HG03103 (cell line): ENCODE data around the gene STRIT1.
"Not testable (repeated sequence)": the region's sequence is repeated elsewhere in the genome, so short reads cannot be mapped to it uniquely, and the experiment has no call there.

Experiments used
- ATAC-seq: cut with Tn5 transposase; IDR thresholded peaks from one replicate; pipeline ENCODE4 v1.9.1; 2021; ENCODE audit warnings: low read depth; ENCODE audit not compliant: unreplicated experiment

STRIT1 gene

DNA sequence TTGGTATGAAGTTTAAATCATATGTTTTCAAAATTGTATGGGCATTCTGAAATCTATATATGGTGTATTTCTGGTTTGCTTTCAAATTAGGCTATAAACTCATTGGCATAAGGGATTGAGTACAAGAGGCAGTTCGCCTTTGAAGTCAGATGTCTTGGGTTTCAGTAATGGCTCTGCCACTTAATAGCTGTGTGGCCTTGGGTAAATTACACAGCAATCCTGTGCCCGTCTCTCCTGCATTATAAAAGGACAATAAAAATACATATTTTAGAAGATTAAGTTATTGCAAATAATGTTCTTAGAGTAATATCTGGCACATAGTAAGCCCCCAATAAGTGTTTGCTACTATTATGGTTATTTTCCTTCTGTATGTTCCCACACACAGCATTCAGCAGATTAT lies 20.4 kb upstream of the STRIT1 start:
- ATAC-seq, result no peak

DNA sequence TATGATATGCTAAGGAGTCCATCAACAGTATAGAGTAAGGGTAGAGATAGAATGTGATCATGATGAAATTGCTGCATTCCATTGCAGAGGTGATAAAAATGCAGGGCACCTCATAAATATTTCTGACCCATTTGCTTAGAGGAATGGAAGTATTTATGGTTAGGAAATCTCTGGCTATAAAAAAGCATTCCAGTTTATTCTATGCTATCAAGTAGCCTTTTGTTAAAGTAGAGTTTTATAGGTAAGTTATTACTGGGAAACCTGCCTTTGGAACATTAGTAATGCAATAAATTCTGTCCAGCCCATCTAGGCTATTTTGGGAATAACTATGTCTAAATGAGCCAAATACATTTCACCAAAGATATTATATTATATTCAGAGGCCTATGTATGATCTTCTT lies 19.8 kb upstream of the STRIT1 start:
- no peak for ATAC-seq

DNA sequence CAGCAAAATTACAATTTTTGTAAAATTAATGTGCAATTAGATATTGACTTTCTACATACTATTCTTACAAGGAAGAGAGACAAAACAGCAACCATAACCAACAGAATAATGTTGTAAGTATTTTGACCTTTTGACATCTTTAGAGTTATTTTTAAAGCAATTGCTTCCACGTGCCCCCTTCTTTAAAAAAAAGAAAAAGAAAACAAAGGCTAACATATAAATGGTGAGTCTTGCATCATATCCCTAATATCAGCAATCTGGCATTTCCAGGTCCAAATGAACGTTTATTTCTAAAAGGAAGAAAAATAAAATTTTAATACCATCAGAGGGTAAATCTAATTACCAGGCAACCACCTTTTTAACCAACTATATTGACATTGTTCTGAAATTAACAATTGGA lies 19.3 kb upstream of the STRIT1 start:
- ATAC-seq, result no peak

DNA sequence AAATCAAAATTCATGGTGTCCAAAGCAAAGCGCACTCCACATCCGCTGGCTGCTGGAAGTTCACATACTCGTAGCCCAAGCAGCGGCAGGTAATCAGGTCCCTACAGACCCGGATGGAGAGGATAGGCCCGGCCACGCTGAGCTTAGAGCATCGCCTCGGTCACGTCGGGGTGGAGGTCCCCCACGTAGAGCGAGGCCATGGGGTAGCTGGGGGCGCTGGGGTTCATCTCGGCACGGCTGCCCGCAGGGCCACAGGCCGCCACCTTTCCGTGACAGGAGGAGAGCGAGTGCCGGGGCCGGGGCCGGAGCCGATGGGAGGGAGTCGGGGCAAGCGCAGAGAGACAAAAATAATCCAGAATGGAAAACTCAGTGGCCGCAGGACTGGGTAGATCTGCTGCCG lies 16.1 kb upstream of the STRIT1 start:
- no peak for ATAC-seq

DNA sequence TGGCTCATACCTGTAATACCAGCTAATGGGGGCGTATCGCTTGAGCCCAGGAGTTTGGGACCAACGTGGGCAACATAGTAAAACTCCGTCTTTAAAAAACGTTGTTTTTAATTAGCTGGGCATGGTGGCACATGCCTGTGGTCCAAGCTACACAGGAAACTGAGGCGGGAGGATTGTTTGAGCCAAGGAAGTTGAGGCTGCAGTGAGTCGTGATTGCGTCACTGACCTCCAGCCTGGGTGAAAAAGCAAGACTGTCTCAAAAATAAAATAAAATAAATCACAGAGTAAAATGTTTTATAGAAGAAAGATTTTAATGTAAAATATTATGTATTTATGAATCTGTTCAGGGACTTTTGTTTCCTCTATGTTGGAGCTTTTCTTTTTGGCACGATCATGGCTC lies 15.3 kb upstream of the STRIT1 start:
- no peak for ATAC-seq

DNA sequence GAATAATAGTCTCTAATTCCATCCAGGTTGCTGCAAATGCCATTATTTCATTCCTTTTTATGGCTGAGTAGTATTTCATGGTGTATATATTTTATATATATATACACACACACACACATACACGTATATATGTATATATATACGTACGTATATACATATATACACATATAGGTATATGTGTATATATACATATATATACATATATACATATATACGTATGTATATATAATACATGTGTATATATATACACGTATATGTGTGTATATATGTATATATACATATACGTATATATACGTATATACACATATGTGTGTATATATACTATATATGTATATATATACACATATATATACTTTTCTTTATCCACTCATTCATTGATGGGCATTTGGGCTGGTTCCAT lies 13.7 kb upstream of the STRIT1 start:
- no peak for ATAC-seq

DNA sequence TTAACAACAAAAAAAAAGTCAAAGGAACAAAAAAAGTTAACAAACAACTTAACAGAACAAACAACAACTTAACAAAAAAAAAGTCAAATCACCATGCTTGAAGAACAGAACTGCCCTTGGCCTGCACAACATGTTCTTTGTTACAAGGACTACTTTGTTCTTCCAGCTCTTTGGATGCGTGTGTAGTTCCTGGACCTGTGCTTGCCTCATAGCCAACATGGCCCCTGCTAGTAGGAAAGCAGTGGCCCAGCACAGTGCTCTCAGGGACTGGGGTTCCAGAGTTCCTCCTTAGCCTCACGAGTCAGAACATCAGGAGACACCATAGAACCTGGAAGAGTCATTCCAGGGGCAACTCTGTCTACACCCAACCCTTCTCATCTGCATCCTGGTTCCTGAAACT lies 10.9 kb upstream of the STRIT1 start:
- ATAC-seq, result no peak

DNA sequence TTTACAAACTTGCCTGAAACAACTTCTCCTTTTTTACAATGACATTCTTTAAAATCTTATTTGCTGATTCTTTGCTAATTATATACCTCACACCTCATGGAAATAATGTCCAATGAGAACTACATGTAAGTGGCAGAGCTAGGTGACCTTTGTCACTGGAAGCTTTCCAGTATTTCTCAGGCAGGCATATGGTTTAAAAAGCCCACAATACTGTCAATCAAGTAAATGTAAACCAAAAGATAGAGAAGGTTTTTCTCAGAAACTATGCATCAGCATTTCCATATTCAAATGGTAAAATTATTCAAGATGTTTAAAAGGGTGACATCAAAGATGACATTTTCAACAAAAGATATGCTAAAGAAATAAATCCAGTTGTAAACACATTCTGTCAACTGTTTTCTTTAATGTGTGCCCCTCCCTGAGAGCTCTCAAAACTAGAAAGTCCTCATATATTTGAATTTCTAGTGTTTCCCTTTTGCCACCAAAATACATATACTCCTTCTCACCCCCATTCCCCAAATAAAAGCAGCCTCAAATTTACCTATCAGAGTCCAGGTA lies 10.1 kb upstream of the STRIT1 start:
- ATAC-seq, result no peak

DNA sequence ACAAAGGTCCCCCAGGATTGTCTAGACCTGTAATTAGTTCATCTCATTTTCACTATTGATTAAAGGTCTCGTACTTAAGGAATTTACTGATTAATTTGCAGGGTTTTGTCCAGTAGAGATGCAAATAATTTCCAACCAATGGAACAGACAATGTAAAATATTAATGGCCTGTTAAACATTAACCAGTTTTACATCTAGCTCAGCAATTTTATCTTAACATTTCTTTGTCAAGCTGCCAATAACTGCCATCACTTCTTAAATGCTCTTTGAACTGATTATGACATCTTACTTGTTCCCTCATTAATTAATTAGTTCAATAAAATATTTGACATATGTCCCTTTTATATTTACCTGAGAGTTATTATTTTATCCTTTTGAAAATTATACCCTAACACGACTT lies 9.4 kb upstream of the STRIT1 start:
- no peak for ATAC-seq

DNA sequence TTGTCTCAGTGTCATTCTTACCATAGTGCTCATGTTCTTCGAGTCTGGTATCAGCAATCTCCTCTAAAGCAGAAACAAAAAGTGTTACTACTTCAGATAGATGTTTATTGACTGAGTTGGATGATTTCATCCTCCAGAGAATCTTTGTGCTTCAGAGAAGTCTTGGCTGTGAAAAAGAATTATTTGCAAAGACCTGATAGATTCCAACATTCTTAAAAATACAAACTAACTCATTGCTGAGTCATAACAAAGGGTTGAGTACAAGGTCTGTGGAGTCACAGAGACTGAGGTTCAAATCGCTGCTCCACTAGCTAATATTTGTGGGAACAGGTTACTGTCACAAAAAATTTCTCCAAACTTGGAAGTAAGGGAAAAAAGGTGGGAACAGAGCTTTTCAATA lies 9.0 kb upstream of the STRIT1 start:
- no peak for ATAC-seq

DNA sequence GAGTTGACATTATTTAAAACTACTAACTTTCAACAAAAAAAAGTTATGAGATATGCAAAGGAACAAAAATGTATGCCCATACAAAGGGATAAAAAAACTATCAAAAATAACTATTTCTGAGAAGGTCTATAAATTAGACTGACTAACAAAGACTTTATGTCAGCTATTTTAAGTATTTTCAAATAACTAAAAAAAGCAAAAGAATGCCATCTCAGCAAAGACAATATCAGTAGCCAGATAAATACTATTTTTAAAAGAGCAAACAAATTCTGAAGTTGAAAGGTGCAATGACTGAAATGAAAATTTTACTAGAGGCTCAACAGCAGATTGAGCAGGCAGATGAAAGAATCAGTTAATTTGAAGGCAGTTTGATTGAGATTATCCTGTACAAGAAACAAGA lies 3.6 kb upstream of the STRIT1 start:
- ATAC-seq, result no peak

DNA sequence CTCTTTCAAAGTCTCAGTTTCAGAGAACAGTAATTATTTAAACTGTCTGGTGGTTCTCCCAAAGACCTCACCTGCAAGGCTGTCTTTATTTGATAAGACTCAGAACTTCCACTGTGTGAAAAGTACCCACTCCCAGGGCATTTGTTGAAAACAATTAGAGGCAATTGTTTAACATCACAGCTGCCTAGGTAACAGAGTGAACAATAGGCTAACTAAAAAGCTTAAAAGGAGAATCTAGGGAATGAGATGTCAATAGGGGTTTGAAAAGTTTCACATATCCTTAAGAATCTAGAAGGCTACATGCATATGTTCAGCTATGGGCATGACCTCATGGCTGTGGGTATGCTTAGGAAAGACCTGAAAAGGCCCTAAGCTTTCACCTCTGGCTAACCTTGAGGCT lies 2.9 kb upstream of the STRIT1 start:
- no peak for ATAC-seq

DNA sequence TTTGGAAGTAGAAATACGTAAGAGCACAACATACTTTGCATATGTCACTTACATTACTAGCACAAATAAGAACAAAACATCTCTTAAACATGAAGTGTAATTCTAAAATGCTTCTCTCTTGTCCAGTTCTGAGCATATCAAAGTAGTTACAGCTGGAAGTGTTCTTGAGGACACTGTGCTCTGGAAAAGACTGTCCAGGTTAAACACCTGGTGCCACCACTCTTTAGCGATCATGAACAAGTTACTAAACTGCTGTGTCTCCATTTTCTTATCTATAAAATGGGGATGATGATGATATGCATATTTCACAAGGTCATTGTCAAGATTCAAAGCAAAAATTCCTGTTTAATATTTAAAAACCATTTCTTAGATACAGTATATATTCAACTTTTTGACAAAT lies 790 bp downstream of the STRIT1 start:
- no peak for ATAC-seq

DNA sequence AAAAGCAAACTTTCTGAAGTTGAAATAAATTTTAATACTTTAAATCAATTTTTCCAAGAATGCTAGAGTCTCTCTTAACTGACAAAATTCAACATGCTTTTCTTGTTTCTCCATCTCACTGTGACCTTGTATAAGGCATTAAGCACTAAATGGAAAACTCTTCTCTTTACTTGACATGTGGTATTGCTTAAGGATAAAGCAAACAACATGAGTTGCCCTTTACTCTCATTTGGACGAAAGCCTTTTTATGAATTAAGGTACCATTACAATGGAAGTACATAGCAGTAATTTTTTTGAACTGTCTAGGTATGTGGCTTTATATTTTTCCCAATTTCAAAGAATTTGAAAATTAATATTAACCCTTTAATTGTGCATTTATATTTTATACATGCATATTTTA lies 1.4 kb downstream of the STRIT1 start:
- no peak for ATAC-seq

DNA sequence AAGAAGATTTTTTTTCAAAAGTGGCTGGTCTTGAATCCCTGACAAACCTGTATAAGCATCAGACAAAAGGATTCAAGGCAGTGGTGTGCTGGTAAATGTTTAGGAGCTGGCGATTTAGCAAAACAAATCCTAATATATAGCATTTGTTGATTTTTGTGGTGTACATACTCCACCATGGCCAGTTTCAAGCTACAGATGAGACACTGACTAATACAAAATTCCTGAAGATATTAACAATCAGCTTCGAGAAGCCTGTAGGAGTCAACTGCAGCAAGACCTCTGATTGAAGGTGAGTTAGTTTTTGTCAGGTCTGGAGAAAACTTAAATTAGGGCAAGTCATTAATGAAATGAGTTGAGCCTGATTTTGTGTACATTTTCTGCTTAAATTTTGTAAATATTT lies 6.7 kb downstream of the STRIT1 start:
- ATAC-seq, result no peak

DNA sequence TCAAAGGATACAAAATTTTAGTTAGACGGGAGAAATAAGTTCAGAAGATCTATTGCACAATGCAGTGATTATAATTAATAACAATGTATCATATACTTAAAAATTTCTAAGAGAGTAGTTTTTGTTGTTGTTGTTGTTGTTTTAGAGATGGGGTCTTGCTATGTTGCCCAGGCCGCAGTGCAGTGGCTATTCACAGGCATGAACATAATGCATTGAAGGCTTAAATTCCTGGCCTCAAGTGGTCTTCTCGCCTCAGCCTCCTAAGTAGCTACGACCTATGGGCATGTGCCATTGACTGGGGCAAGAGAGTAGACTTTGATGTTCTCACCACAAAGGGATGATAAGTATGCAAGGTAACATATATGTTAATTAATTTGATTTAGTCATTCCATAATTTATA lies 7.5 kb downstream of the STRIT1 start:
- ATAC-seq, result no peak

DNA sequence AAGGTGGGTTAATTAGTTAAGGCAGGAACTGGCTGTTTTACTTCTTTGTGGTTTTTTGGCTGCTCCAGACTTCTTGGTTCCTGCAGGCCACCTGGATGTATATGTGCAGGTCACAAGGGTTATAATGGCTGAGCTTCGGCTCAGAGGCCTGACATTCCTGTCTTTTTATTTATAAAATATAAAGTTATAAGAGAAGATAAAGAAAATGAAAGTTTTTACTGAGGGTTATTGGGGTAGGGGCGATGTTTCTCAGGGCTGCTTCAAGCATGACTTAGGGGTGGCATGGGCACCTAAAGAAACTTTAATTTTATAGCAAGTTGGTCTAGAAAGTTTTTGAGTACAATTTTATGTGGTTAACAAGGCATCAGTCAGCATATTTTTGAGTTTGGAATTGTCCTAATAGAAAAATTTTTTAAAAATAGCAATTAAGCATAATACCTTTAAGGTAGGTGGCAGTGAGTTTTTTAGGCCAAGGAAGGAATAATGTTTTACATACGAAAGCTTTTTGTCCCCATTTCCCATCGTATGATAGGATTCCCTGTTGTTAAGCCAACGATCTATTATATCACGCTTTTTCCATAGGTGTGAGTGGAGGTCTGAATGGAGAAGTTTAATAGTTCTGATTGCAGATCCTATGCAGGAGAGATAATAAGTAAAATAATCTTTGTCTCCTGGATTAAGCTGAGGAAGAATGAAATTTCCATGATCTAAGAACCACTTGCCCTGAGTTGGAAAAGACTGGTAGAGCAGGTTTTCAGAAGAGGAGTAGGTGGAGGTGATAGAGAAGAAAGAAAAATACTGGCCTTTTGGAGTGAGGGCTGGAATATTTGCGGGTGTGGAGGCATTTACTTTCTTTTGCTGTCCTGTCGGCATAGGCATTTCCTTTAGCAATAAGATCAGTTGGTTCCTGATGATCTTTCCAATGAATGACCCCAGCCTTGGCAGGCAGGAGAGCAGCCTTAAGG lies 10.1 kb downstream of the STRIT1 start:
- ATAC-seq, result no peak

DNA sequence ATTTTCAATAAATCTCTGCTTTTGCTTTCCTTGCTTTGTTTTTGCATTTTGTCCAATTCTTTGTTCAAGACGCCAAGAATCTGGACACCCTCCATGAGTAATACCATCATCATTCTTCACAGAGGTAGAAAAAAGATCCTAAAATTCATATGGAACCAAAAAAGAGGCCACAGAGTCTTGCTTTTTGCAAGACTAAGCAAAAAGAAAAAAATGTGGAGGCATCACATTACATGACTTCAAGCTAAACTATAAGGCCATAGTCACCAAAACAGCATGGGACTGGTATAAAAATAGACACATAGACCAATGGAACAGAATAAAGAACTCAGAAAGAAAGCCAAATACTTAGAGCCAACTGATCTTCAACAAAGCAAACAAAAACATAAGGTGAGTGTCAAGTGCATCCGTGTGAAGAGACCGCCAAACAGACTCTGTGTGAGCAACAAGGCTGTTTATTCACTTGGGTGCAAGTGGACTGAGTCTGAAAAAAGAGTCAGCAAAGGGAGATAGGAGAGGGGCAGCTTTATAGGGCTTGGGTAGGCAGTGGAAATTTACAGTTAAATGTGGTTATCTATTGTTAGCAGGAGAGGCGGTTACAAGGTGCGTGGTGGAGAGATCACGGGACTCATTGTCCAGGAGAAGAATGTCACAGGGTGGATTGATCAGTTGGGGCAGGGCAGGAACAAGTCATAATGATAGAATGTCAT lies 10.9 kb downstream of the STRIT1 start:
- no peak for ATAC-seq

DNA sequence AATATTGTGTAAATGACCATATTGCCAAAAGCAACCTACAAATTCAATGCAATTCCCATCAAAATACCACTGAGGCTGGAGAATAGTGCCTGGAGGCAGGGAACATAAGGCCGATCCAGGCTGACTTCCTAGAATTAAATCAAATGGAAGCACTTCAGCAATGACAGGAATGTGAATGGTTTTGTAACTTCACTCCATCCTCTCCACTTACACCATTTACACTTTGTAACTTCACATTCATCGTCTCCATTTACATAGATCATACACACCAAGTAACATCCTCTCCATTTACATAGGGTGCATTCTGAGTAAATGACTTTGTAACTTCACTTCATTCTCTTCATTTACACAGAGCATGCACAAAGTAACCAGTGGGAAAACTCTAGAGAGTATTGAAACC lies 11.6 kb downstream of the STRIT1 start:
- no peak for ATAC-seq

DNA sequence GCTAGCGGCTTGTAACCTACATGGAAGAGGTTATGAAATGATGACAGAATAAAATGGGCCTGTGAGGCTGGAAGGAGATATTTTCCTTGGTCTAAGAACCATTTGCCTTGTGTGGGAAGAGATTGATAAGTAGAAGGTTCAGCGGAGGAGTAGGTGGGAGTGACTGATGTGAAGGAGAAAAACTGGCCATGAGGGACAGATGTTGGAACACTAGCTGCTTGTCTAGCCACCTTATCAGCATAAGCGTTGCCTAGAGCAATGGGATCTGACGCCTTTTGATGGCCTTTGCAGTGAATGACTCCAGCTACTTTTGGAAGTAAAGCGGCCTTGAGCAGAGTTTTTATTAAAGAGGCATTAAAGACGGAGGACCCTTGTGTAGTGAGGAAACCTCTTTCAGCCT lies 17.4 kb downstream of the STRIT1 start:
- not testable (repeated sequence) for ATAC-seq

DNA sequence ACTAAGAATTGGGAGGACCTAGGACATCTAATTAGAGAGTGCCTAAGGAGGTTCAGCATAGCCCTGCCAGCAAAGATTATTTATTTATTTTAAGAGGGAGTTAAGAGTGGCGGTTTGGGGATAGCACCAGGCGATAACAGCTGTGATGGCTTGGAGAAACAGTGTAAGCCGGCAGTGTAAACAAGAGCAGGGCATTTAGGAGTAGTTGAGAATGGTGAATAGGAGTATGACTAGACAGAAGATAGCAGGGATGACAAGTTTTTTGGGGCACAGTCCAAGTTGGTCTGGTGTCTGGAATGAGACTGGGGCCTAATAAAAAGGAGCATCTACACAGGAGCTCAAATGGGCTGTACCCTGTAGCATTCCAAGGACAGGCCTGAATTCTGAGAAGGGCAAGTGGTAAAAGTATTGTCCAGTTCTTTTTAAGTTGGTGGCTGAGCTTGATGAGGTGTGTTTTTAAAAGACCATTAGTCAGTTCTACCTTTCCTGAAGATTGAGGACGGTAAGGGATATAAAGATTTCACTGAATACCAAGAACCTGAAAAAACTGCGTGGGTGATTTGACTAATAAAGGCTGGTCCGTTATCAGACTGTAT lies 18.2 kb downstream of the STRIT1 start:
- ATAC-seq, result not testable (repeated sequence)
